Measurements from ENCODE around the gene ZBTB48.

DNA sequence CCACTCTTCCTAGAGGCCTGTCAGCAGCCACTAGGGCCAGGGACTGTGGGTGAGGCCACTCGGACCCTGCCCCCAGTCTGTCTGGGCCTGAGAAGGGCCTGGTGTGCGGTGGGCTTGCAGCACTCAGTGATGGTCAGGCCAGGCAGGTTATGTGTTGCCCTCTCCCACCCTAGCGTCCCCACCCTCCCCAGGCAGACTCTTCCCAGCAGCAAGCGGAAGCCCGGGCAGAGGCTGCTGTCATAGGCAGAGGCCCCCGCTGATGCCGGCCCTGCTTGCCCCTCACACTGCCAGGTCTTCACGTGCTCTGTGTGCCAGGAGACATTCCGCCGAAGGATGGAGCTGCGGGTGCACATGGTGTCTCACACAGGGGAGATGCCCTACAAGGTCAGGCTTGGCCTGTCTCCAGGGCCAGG is 6.6 kb downstream of the ZBTB48 start:
- TF ChIP-seq, protein P1, sequence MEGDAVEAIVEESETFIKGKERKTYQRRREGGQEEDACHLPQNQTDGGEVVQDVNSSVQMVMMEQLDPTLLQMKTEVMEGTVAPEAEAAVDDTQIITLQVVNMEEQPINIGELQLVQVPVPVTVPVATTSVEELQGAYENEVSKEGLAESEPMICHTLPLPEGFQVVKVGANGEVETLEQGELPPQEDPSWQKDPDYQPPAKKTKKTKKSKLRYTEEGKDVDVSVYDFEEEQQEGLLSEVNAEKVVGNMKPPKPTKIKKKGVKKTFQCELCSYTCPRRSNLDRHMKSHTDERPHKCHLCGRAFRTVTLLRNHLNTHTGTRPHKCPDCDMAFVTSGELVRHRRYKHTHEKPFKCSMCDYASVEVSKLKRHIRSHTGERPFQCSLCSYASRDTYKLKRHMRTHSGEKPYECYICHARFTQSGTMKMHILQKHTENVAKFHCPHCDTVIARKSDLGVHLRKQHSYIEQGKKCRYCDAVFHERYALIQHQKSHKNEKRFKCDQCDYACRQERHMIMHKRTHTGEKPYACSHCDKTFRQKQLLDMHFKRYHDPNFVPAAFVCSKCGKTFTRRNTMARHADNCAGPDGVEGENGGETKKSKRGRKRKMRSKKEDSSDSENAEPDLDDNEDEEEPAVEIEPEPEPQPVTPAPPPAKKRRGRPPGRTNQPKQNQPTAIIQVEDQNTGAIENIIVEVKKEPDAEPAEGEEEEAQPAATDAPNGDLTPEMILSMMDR (IDR thresholded peaks at IDR 0.05): no peak
- TF ChIP-seq POLR2AphosphoS5 (IDR thresholded peaks at IDR 0.05) (no peak), EP300 (IDR thresholded peaks at IDR 0.05) (no peak), POLR2A (IDR thresholded peaks at IDR 0.05) (no peak)

Measured in stomach (tissue), 4 donors.